Measurements from ENCODE around the gene CDH26. TPM values are rescaled to one million over a fixed set of nuclear protein-coding genes. Genes with fewer than 3 reads are reported as not detected.
"Not testable (repeated sequence)": the region's sequence is repeated elsewhere in the genome, so short reads cannot be mapped to it uniquely, and the experiment has no call there.

The CDH26 gene
- polyA plus RNA-seq, 3 donors = 1.3 to 3.0 (median 2.0) TPM

- Histone ChIP-seq H3K9me3 (replicated peaks in 1 of 2; ENCODE audit: control insufficient read depth in 1 of 2, insufficient read depth in 1 of 2, low read length in 2 of 2) (peaks cover 11 to 13% of the 10 kb centered on the region in 2 donors), H3K4me2 (replicated peaks; ENCODE audit: extremely low read depth, low read length, poor library complexity, severe bottlenecking) (no peak overlapping the region), H3K27me3 (ENCODE audit: control insufficient read depth in 2 of 2, insufficient read depth in 2 of 2, low read length in 2 of 2) (no peaks in the 10 kb centered on the region), H2AFZ (ENCODE audit: insufficient read depth, low read depth, low read length, poor library complexity, severe bottlenecking) (no peak overlapping the region), H3K9ac (ENCODE audit: insufficient read depth, low read length, poor library complexity, severe bottlenecking) (no peak overlapping the region), H3K4me3 (replicated peaks in 1 of 3; ENCODE audit: low read depth in 2 of 3, low read length in 3 of 3) (no peak overlapping the region), H4K20me1 (ENCODE audit: insufficient read depth, low read length) (no peaks in the 10 kb centered on the region), H3K36me3 (replicated peaks in 1 of 2; ENCODE audit: control insufficient read depth in 1 of 2, insufficient read depth in 2 of 2, low read length in 2 of 2) (no peaks in the 10 kb centered on the region), H3K4me1 (ENCODE audit: control insufficient read depth in 1 of 2, insufficient read depth in 2 of 2, low read length in 2 of 2) (peaks cover 16 to 37% of the 10 kb centered on the region in 2 donors), H3K79me2 (ENCODE audit: insufficient read depth, low read length) (no peaks in the 10 kb centered on the region), H3K27ac (ENCODE audit: low read depth in 1 of 2, low read length in 2 of 2) (no peak overlapping the region)
- Mint-ChIP-seq H3K27ac (no peak overlapping the region), H3K36me3 (peaks cover 12% of the 10 kb centered on the region in 2 donors), H3K27me3 (ENCODE audit: low read depth in 3 of 3) (no peaks in the 10 kb centered on the region), H3K4me1 (peaks cover 44% of the 10 kb centered on the region), H3K4me3 (no peak overlapping the region), H3K9me3 (peaks cover 10 to 16% (median 13%) of the 10 kb centered on the region in 7 donors)
- intact Hi-C loops (cut with micrococcal nuclease) = no loop called here
- TF ChIP-seq CTCF (IDR thresholded peaks at IDR 0.05) = no peak
- WGBS (ENCODE audit: insufficient coverage) = 100% methylated on average over 1 of the region's 3 CpGs
- DNase-seq = no peak
Observed at GRCh38 chr20:60039526-60039925, 81.3 kb downstream of the CDH26 start.

GRCh38 chr20:60040471-60041162 lies 82.4 kb downstream of the CDH26 start:
- H3K36me3 Mint-ChIP-seq = peaks cover 9% of the 10 kb centered on the region in 2 donors

GRCh38 chr20:60041436-60042165 lies 83.4 kb downstream of the CDH26 start:
- 17% methylated on average over 1 of the region's 8 CpGs for WGBS (ENCODE audit: insufficient coverage)
- not testable (repeated sequence) for H3K27me3 Mint-ChIP-seq (ENCODE audit: low read depth in 3 of 3); H3K4me3 ChIP-seq (replicated peaks in 1 of 3; ENCODE audit: low read depth in 2 of 3, low read length in 3 of 3); H3K27ac ChIP-seq (ENCODE audit: low read depth in 1 of 2, low read length in 2 of 2); H3K36me3 ChIP-seq (replicated peaks in 1 of 2; ENCODE audit: control insufficient read depth in 1 of 2, insufficient read depth in 2 of 2, low read length in 2 of 2); H3K9ac ChIP-seq (ENCODE audit: insufficient read depth, low read length, poor library complexity, severe bottlenecking); H3K79me2 ChIP-seq (ENCODE audit: insufficient read depth, low read length); H2AFZ ChIP-seq (ENCODE audit: insufficient read depth, low read depth, low read length, poor library complexity, severe bottlenecking); H3K27ac Mint-ChIP-seq; H3K4me3 Mint-ChIP-seq; H3K9me3 Mint-ChIP-seq; H4K20me1 ChIP-seq (ENCODE audit: insufficient read depth, low read length); H3K9me3 ChIP-seq (replicated peaks in 1 of 2; ENCODE audit: control insufficient read depth in 1 of 2, insufficient read depth in 1 of 2, low read length in 2 of 2); H3K4me2 ChIP-seq (replicated peaks; ENCODE audit: extremely low read depth, low read length, poor library complexity, severe bottlenecking); H3K27me3 ChIP-seq (ENCODE audit: control insufficient read depth in 2 of 2, insufficient read depth in 2 of 2, low read length in 2 of 2); DNase-seq; H3K36me3 Mint-ChIP-seq
- intact Hi-C loops (cut with micrococcal nuclease) = loop anchor here in 1 of 2 donors (5.0 kb wide), 1 partner anchor 34 kb away; no protein-coding TSS in a partner anchor
- H3K4me1 ChIP-seq (ENCODE audit: control insufficient read depth in 1 of 2, insufficient read depth in 2 of 2, low read length in 2 of 2) = peaks cover 36 to 58% of the 10 kb centered on the region in 2 donors
- peaks cover 63% of the 10 kb centered on the region for H3K4me1 Mint-ChIP-seq

More at GRCh38 chr20:60040471-60041162, 82.4 kb downstream of the CDH26 start:
- H3K4me2 ChIP-seq (replicated peaks; ENCODE audit: extremely low read depth, low read length, poor library complexity, severe bottlenecking) = no peak overlapping the region
- peaks cover 4 to 10% of the 10 kb centered on the region in 2 donors for H3K9me3 ChIP-seq (replicated peaks in 1 of 2; ENCODE audit: control insufficient read depth in 1 of 2, insufficient read depth in 1 of 2, low read length in 2 of 2)
- peak overlapping the region in 2 of 7 donors; percentile 2 to 12 for H3K27ac Mint-ChIP-seq
- 96% methylated on average over 7 of the region's 8 CpGs for WGBS (ENCODE audit: insufficient coverage)
- H3K4me1 ChIP-seq (ENCODE audit: control insufficient read depth in 1 of 2, insufficient read depth in 2 of 2, low read length in 2 of 2) = peaks cover 27 to 48% of the 10 kb centered on the region in 2 donors
- H4K20me1 ChIP-seq (ENCODE audit: insufficient read depth, low read length) = no peaks in the 10 kb centered on the region
- peaks cover 6 to 13% (median 9%) of the 10 kb centered on the region in 7 donors for H3K9me3 Mint-ChIP-seq
- H2AFZ ChIP-seq (ENCODE audit: insufficient read depth, low read depth, low read length, poor library complexity, severe bottlenecking) = no peak overlapping the region
- no peak overlapping the region for H3K27ac ChIP-seq (ENCODE audit: low read depth in 1 of 2, low read length in 2 of 2)
- no peaks in the 10 kb centered on the region for H3K27me3 ChIP-seq (ENCODE audit: control insufficient read depth in 2 of 2, insufficient read depth in 2 of 2, low read length in 2 of 2)
- no peak for DNase-seq
- no peaks in the 10 kb centered on the region for H3K36me3 ChIP-seq (replicated peaks in 1 of 2; ENCODE audit: control insufficient read depth in 1 of 2, insufficient read depth in 2 of 2, low read length in 2 of 2)
- H3K79me2 ChIP-seq (ENCODE audit: insufficient read depth, low read length) = no peaks in the 10 kb centered on the region
- H3K4me3 Mint-ChIP-seq = no peak overlapping the region
- H3K4me3 ChIP-seq (replicated peaks in 1 of 3; ENCODE audit: low read depth in 2 of 3, low read length in 3 of 3) = no peak overlapping the region
- intact Hi-C loops (cut with micrococcal nuclease) = loop anchor here in 1 of 2 donors (5.0 kb wide), 1 partner anchor 33 kb away; no protein-coding TSS in a partner anchor
- H3K27me3 Mint-ChIP-seq (ENCODE audit: low read depth in 3 of 3) = no peaks in the 10 kb centered on the region
- H3K4me1 Mint-ChIP-seq = peaks cover 53% of the 10 kb centered on the region
- H3K9ac ChIP-seq (ENCODE audit: insufficient read depth, low read length, poor library complexity, severe bottlenecking) = no peak overlapping the region
- TF ChIP-seq CTCF (IDR thresholded peaks at IDR 0.05) = no peak
